A673 (cell line): Measurements from ENCODE around the gene MDH2.
"Not testable (repeated sequence)": the region's sequence is repeated elsewhere in the genome, so short reads cannot be mapped to it uniquely, and the experiment has no call there.

Experiments
- EZH2 ChIP-seq: fragments of 200-600 bp; sonication (generic); IDR thresholded peaks from 2 replicates; pipeline ENCODE4 v1.6.1; 2017; ENCODE audit warnings: borderline replicate concordance, low read depth, mild to moderate bottlenecking, mixed read lengths, antibody characterized with exemption, low read length; ENCODE audit not compliant: poor library complexity, severe bottlenecking
- TF ChIP-seq, protein P1 (sequence below): fragments of 300-800, 200-600 bp; sonication (generic); conservative IDR thresholded peaks from 2 replicates; pipeline ENCODE4 v1.5.1; 2017; ENCODE audit warnings: low read depth, mild to moderate bottlenecking, antibody characterized with exemption, low read length, moderate library complexity, mixed read lengths

DNA sequence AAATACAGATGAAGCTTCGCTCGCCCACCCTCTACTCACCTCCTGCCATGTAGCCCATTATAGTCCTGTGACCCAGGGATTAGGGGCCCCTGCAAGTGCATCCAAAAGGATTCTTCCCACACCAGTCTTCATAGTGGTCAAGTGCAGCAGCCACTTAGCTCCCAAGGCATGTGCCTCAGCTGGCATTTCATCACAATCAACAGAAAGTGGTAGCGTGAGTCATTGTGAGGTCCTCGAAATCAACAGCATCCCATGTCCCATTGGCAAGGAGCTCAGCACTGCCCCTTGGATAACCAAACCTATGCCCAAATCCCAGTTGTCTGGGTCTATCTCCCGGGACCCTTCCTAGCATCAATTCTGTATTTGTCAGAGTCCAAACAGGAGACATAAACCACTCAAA is 45.6 kb downstream of the MDH2 start:
- TF ChIP-seq, protein P1, sequence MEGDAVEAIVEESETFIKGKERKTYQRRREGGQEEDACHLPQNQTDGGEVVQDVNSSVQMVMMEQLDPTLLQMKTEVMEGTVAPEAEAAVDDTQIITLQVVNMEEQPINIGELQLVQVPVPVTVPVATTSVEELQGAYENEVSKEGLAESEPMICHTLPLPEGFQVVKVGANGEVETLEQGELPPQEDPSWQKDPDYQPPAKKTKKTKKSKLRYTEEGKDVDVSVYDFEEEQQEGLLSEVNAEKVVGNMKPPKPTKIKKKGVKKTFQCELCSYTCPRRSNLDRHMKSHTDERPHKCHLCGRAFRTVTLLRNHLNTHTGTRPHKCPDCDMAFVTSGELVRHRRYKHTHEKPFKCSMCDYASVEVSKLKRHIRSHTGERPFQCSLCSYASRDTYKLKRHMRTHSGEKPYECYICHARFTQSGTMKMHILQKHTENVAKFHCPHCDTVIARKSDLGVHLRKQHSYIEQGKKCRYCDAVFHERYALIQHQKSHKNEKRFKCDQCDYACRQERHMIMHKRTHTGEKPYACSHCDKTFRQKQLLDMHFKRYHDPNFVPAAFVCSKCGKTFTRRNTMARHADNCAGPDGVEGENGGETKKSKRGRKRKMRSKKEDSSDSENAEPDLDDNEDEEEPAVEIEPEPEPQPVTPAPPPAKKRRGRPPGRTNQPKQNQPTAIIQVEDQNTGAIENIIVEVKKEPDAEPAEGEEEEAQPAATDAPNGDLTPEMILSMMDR = not testable (repeated sequence)
- TF ChIP-seq EZH2 = not testable (repeated sequence)
